ENCODE measurements around the gene SH3BP4. TPM values are rescaled to one million over a fixed set of nuclear protein-coding genes. Genes with fewer than 3 reads are reported as not detected.
"Not testable (repeated sequence)": the region's sequence is repeated elsewhere in the genome, so short reads cannot be mapped to it uniquely, and the experiment has no call there.

The SH3BP4 gene
- polyA plus RNA-seq, 4 donors: 41.0 to 46.8 (median 44.1) TPM

DNA sequence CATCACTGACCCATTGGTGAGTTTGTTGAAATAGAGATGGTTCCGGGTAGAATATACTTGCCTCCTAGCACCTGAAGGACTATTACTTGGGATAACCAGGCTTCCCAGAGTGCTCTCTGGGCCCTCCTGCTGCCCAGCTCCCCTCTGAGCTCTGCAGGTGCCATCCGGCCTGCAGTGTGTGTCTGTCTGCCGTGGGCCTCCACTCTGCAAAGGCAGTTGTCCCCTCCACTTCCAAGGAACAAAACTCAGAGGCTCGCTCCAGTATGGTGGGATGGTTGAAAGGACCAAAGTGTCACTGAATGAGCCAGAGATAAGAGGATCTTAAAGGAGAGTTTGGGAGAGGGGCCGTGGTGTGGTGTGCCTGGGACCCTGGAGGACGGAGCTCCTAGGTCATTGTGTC, 57.3 kb downstream of the SH3BP4 start:
- no peak for DNase-seq (ENCODE audit: low read depth in 4 of 4, low spot score in 3 of 4)

DNA sequence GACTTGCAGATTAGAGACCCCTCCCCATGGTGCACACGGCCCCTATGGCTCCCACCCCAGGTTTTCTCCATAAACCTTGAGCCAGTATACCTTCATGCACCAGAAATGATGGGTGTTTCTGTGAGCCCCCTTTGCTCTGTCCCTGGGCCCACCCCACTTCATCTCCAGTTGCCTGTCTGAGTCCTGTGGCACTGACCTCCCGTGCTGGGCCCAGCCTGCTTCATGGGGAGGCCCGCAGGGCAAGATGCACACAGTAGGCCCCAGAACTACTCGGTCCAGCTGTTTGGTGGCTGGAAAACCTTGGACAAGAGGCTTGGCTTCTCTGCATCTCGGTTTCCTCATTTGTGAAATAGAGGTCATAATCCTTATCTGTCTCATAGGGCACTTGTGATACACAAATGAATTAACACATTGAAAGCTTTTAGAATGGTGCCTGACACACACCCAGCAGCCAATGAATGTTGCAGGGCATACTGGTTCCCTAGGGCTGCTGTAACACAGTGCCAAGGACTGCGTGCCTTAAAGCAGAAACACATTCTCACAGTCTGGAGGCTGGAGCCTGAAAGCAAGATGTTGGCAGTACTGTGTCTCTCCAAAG, 58.4 kb downstream of the SH3BP4 start:
- DNase-seq (ENCODE audit: low read depth in 4 of 4, low spot score in 3 of 4): no peak

DNA sequence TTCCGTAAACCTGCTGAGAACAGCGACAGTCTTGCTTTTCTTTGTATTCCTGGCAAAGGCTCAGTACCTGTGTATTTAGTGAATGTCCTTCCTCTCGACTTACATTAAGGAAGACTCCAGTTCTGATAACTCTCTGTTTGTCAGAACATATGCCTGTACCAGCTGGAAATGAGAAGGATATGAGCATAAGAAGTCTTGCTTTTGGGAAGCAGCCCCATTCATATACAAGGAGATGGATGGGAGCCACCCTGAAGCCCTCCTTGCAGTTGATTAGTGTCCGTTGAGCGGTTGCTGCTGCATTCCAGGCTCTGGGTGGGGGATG, 59.8 kb downstream of the SH3BP4 start:
- DNase-seq (ENCODE audit: low read depth in 4 of 4, low spot score in 3 of 4): no peak

DNA sequence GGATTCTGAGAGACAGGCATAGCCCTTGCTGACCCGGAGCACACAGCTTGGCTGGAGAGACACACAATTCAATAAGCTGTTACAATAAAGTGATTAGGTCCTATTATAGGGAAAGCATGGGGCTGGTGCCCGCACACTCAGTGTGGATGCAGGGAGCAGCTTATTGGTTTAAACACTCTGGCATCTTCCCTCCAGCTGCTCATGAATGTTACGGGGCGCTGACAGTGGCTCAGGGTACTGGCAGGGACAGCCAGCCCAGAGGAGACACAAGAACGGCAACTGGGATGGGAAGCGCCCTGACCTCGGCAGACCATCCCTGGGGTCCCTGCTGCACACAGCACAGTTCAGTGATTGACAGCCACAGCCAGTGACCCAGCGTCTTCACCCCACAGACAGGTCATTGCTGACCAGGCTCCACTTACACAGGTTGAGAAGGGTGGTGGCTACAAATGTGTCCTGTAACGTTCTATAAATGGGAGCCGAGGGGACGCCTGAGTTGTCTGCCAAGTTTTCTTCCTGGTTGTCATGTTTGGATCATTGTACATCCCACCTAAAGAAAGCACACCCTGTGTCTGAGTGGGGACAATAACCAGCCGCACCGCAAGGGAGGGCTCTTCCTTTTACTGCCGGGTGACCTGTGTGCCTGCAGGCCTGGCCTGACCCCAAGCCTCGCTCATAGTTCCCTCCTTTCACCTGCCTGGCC, 60.3 kb downstream of the SH3BP4 start:
- no peak for DNase-seq (ENCODE audit: low read depth in 4 of 4, low spot score in 3 of 4)

DNA sequence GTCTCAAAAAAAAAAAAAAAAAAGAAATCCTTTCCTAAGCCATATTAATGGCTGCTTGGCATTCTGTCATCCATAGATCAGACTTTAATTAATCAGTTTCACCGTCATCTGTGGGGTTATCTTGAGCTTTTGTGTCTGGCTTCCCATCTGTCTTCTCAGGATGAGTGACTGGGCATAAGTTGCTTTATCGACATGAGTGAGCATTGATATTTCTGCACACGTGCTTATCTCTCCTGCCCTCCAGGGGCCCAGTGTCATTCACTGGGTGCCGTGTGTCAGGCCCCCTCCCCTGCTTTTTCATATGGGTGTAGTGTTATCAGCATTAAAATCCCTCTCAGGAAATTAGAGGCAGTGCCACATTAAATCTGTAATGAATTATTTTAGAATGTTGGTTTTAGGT, 65.6 kb downstream of the SH3BP4 start:
- no peak for DNase-seq (ENCODE audit: low read depth in 4 of 4, low spot score in 3 of 4)

DNA sequence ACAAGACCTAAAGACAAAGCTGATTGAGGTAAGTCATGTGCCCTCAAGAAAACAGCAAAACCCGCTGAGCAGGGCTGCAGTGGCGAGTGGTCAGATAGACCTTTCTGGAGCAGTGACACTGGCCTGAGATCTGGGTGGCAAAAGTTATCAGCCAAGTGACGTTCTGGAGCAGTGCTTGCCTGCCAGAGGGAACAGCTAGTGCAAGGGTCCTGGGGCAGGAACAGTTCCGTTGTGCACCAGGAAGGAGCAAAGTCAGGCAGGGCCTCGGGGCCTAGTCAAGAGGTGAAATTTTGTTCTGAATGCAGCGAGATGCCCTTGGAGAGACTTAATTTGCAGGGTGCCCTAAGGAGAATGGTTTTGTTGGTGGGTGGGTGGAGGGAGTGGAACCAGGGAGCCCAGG, 67.0 kb downstream of the SH3BP4 start:
- no peak for DNase-seq (ENCODE audit: low read depth in 4 of 4, low spot score in 3 of 4)

DNA sequence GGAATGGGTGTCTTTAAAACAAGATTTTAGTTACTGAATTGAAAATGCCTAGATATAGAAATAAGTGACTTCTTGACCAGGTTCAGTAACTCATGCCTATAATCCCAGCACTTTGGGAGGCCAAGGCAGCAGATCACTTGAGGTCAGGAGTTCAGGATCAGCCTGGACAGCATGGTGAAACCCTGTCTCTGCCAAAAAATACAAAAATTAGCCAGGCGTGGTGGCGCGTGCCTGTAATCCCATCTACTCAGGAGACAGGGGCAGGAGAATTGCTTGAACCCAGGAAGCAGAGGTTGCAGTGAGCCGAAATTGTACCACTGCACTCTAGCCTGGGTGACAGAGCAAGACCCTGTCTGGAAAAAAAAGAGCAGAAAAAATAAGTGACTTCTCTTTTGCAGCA, 68.3 kb downstream of the SH3BP4 start:
- DNase-seq (ENCODE audit: low read depth in 4 of 4, low spot score in 3 of 4): not testable (repeated sequence)

DNA sequence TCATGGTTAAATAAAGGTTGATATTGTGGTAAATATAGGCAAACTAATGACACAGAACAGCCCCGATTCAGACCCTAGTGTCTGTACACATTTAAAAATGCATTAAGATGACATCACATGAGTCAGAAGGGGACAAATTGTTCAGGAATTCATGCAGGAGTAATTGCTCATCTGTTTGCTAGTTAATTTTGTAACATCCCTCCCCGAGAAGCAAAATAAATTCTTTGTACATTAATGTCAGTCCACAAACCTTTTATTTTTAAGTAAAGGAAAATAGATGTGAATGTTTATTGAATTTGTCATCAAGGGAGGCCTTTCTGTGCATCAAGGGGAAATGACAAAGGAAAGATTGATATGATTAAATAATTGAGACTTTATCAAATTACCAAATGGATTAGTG, 69.9 kb downstream of the SH3BP4 start:
- no peak for DNase-seq (ENCODE audit: low read depth in 4 of 4, low spot score in 3 of 4)

DNA sequence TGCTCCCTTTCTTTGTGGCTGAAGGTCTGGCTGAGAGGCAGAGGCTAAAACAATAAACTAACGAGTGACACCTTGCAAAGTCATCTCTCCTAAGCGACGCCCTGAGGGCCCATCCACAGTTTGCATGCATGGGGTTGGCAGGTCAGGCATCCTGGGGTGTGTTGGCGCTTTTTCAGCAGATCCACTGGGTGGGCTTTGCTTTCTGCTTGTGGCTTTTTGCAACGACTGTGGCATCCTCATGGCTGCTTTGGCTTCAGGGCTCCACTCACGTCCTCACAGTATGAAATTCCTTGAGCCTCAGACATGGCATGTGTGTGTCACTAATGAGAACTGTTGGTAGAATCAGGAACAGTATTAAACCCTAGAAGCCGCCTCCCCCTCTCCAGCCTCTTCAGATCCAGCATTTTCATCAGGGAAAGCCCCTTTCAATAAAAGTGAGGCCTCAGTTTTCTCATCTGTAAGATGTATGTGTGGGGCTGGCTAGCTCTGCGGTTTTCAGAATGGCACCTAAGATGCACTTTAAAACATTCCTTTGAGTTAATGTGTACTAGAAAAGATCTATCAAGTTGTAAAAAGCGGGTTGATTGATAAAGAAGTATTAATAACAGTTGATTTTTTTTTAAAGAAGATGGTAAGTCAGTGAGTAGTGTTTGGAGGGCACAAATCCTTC, 72.5 kb downstream of the SH3BP4 start:
- DNase-seq (ENCODE audit: low read depth in 4 of 4, low spot score in 3 of 4): no peak

DNA sequence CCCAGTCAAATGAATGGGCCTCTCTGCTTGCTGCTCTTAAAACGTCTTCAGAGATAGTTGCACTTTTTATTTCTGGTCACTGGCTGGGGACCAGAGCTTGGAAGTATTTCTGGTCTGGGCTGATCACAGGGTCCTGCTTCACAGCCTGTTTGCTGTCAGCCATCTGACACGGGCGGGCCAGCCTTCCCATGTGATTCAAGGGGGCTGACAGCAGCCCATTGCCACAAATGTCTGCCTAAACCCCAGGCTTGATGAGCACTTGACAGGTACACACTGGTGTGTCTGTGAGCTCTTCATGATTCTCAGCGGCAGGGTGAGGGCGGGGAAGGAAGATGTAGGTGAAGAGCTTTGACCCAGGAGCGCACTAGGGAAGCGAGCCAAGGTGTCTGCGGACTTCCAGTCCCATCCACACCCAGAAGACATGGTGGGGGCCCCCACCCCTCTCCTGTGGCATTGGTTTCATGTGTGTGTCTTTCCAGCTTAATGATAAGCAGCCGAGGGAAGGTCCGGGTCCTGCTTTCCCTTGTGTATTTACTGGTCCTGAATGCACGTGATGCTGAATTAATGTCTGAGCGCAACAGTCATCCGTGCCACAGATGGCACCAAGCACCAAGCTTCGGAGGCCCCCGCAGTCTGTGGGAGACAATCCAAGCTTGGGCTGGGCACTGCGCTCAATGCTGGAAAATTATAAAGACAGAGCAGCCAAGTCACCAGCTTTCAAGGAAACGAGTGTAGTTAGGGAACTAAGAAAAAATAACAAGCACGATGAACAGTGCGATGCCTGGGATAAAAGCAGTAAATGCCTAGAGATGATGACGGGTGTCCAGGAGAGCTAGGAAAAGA, 73.3 kb downstream of the SH3BP4 start:
- DNase-seq (ENCODE audit: low read depth in 4 of 4, low spot score in 3 of 4): no peak

DNA sequence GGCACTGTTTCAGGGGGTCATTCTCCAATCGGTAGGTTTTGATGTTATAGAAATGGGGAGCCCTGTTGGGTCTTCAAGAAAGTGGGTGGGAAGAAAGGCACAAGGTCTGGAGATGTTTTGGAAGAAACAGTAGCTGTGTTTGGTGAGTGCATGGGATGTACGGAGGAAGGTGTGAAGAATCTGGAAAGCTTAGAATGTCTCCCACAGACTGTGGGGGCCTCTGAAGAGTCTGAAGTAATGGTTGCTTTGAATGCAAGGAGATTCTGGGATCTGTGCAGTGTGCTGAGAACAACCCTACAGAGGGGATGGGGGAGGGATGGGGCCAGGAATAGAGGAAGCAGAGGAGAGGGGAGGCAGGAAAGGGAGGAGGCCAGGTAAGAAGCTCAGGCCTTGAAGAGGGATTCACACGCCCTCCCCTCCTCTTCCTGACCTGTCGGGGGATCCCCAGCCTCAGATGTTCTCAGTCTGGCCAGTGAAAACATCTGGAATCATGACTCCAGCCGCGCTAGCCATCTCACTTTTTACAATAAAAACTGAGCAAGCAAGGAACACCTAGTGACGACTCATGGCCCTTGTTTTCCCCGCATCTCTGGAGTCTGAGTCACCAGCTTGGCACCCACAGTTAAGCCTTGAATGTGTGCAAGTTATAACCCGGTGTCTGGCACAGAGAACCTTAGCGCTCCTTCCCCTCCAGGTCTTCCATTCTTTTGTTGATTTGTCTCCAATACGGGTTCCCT, 74.2 kb downstream of the SH3BP4 start:
- no peak for DNase-seq (ENCODE audit: low read depth in 4 of 4, low spot score in 3 of 4)

DNA sequence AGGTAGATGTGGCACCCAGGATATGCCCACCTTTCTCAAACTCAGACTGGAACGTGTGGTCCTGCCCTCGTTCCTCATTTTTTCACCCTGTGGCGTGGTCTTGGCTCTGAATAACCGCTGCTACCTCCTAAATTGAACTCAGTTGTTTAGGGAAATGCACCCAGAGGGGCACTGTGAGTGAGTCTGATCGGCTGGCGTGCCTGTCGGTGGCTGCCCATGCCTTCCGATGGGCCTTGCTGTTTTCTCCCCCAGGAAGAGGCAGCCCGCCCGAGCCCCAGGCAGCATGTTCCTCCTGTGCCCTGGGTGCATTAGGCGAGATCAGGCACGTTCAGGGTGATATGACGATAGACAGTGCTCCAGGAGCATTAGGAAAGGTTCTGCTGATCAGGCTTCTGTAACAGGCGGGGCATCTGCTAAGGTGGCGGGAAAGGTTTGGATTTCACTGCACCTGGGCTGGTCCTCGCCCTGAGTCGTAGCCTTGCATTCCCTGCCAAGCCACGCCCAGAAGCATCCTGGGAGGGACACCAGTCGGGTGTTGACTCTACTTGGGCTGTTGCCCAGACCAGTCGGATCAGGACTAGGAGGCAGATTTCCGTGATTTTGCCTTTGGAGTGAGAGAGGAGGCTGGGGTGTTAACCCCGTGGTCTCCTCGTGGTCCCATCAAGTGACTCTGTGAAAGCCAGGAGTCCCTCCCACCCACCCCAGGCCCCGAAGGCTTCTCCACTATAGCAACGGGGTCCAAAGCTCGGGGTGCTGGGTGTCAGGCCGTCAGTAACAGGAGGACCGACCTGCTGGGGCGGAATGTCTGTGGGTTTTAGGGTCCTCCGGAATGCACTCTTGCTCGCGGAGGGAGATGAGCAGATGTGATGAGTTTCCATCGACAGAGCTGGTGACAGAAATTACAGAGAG, 75.1 kb downstream of the SH3BP4 start:
- no peak for DNase-seq (ENCODE audit: low read depth in 4 of 4, low spot score in 3 of 4)

DNA sequence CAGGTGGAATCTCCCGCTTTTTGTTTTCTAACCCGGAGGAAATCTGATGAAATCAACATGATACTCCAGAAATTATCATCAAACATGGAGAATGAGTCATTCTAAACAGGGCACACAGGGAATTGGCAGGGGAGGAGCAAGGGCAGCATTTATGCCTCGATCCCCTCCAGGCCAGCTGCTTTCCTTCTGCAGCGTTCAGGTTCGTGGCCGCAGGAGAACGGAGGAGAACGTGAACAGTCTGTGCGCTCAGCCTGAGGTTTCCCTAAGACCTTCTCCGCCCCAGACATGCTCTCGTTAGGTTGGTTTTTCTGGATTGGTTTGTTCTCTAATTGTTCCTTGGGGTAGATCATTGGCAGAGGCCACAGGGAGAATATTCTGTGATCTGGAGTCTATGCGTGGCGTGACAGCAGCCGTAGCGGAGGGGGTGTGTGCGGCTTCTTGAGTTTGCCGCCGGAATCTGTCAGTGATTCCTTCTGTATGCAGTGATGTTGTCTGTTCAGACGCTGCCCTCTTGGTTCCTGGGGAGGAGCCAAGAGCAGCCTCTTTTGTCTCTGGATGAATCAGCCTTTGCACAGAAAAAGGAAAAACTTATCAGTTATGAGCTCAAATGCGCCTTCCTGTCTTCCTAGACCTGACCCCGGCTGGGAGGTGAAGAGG, 75.9 kb downstream of the SH3BP4 start:
- DNase-seq (ENCODE audit: low read depth in 4 of 4, low spot score in 3 of 4): no peak

DNA sequence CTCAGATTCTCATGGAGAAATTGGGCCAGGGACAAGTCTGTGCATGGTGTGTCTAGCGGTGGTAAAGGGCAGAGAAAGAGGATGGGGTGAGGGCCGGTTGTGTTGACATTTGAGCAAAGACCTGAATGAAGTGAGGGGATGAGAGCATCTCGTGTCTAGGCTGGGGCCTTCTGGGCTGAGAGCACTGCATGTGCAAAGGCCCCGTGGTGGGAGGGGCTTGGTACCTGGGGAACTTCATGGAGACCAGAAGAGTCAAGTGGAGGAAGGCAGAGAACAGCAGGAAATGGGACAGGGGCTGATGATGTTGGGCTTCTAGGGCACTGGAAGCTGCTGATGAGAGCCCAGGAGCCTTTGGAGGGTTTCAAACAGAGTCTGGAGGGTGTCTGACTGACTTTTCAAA, 76.8 kb downstream of the SH3BP4 start:
- DNase-seq (ENCODE audit: low read depth in 4 of 4, low spot score in 3 of 4): no peak

DNA sequence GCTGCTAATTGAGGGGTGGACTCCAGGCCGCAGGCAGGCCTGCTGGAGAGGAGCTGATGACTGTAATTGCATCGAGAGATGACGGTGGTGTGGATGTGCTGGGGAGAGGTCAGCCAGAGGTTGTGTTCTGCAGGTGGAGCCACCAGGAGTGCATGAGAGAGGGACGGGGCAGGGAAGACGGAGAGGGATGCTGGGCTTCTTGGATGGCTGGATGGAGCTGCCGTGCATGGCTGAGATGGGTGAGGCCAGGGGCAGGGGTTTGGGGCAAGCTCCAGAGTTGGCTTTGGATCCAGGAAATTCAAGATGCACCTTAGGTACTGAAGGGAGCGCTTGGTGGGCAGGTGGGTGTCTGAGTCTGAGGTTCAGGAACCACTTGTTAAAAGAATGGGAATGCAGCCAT, 77.2 kb downstream of the SH3BP4 start:
- no peak for DNase-seq (ENCODE audit: low read depth in 4 of 4, low spot score in 3 of 4)

DNA sequence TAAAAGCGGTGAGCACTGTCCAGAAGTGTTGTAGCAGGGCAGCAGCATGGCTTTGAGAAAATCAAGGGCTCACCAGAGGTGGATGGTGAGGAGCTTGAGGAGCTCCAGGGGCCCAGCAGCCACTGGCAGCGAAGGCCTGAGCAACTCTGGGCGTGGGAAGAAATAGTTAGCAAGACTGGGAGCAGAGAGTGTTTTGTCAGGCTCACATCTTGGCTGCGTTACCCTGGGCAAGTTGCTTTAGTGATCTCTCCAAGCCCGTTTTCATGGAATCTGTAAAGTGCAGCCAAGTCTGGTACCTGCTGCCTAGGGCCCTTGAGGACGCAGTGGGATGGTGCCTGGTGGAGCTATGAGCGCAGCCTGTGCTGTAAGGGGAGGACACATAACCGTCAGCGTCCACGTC, 78.3 kb downstream of the SH3BP4 start:
- no peak for DNase-seq (ENCODE audit: low read depth in 4 of 4, low spot score in 3 of 4)

DNA sequence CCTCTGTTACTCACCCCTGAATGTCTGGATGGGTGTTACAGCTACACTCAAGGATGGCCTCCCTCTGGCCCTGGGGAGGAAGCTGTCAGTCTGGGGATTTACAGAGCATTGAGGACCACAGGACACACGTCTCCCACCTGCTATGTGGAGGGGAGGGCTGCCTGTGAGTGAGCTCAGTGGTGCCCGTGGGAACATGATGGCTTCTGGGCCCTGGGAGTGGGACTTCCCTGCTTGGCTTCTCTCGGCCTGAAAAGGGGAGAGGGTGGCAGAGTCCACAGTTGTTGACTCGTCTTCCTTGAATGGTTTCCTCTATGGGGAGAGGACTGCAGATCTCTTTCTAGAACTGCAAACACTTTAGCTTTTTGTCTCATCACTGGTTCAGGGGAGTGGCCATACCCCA, 79.1 kb downstream of the SH3BP4 start:
- DNase-seq (ENCODE audit: low read depth in 4 of 4, low spot score in 3 of 4): no peak

DNA sequence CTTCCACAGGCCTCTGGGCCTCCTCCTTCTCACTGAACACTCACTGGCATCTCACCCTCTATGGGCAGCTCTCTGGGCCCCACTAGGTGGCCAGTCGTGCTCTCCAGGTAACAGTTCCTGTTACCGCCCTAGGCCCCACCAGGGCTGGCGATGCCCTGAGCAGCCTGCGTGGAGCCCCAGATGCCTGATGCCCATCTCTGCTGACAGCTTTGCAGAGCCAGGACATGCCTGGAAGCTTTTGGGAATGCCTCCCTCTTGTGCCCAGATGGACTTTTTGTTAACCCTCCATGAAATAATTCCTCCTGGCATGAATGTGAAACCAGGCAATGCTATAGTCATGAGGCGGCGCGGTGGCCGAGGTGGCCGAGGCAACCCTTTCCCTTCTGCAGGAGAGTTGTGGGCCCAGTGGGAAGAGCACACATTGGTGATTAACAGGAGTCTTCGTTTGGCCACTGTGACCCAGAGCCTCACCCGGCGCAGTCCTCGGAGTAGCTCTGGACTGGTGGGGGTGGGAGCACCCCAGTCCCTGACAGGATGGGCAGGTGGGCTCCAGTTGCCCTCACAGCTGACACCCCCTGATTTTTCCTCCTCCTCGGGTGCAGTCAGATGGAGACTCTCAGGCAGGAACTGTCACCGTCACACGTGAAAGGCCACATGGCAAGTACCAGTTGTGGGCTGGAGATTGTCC, 80.0 kb downstream of the SH3BP4 start:
- DNase-seq (ENCODE audit: low read depth in 4 of 4, low spot score in 3 of 4): no peak

DNA sequence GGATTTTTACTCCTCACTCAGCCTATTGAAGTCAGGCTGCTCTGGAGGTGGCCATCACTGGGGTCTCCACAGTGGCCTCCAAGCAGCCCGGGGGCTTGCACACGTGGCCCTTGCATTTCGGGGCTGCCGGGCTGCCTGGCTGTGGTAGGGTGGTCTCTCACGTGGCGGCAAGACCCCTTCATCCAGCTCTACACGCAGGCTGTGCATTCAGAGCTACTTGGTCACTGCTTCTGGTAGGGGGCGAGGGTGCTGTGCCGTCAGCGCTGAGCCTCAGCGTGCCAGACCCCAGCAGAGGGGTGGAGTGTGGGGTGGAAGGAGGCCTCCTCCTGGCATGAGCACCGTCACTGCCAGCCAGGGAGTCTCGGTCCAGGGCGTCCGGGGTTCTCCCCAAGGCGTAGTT, 80.6 kb downstream of the SH3BP4 start:
- no peak for DNase-seq (ENCODE audit: low read depth in 4 of 4, low spot score in 3 of 4)

Data from right renal pelvis (tissue), 4 donors.